Measurements from ENCODE around the gene ME1. TPM values are rescaled to one million over a fixed set of nuclear protein-coding genes. Genes with fewer than 3 reads are reported as not detected.
"Not testable (repeated sequence)": the region's sequence is repeated elsewhere in the genome, so short reads cannot be mapped to it uniquely, and the experiment has no call there.

Gene ME1
- total and polyA plus RNA-seq, 2 donors (not counting 3 experiments of a cell fraction or from before 2014, with no cell fraction given): 7.3 to 29.3 TPM

GRCh38 chr6:83292900-83293843 is 137.7 kb downstream of the ME1 start:
- FAIRE-seq (no peak), DNase-seq (ENCODE audit: low read depth, low spot score) (no peak)
- ChIA-PET POLR2A (no interaction called here), CTCF (interaction anchor here (0.8 kb wide), 1 partner anchor 17 kb away, joined by 3 read pairs; no protein-coding TSS in a partner anchor)
- H2AFZ ChIP-seq (ENCODE audit: low read depth, low read length): no peak overlapping the region
- no peak overlapping the region for H3K4me3 ChIP-seq (replicated peaks in 1 of 3; ENCODE audit: insufficient read depth in 1 of 3, low read depth in 1 of 3, low read length in 3 of 3)
- H3K9ac ChIP-seq (replicated peaks; ENCODE audit: extremely low read depth, insufficient read depth, low read length): no peak overlapping the region
- intact Hi-C loops (cut with micrococcal nuclease) (no loop called here), dilution Hi-C loops (cut with MboI; ENCODE audit: extremely low pct_ligation_motif_present, low sequenced_read_pairs) (no loop called here)
- H3K4me2 ChIP-seq (ENCODE audit: insufficient read depth, low read length): no peak overlapping the region
- no peak for TF ChIP-seq FOS (IDR thresholded peaks at IDR 0.05; ENCODE audit: borderline replicate concordance, insufficient read depth, low read length)
- TF ChIP-seq POLR2AphosphoS5 (IDR thresholded peaks at IDR 0.05; ENCODE audit: insufficient read depth, low read depth, low read length): no peak
- no peak for TF ChIP-seq POLR2A (IDR thresholded peaks at IDR 0.05; ENCODE audit: low read depth, low read length)
- no peak for TF ChIP-seq MAX (IDR thresholded peaks at IDR 0.05; ENCODE audit: insufficient read depth, insufficient read length)
- no peak for TF ChIP-seq MYC (IDR thresholded peaks at IDR 0.05; ENCODE audit: low read depth, low read length)
- no peak for TF ChIP-seq CTCF (IDR thresholded peaks at IDR 0.05; ENCODE audit: extremely low read depth in 1 of 2, insufficient read depth in 1 of 2, low read depth in 1 of 2, low read length in 2 of 2)
- TF ChIP-seq JUN (IDR thresholded peaks at IDR 0.05; ENCODE audit: borderline replicate concordance, insufficient read depth, insufficient read length, low read depth): no peak
- H3K9me3 ChIP-seq (replicated peaks; ENCODE audit: control insufficient read depth, insufficient read depth, low read length): no peaks in the 10 kb centered on the region
- BruUV-seq (replicated peaks): no TSS peak
- no peak overlapping the region for H3K27ac ChIP-seq (ENCODE audit: insufficient read depth, low read depth, low read length)
- no peaks in the 10 kb centered on the region for H3K9me1 ChIP-seq (replicated peaks; ENCODE audit: control insufficient read depth, extremely low read depth, insufficient read depth, low read length)
- H3K79me2 ChIP-seq (ENCODE audit: control insufficient read depth, insufficient read depth, low read length): no peaks in the 10 kb centered on the region
- no peaks in the 10 kb centered on the region for H3K4me1 ChIP-seq (ENCODE audit: control insufficient read depth, extremely low read depth, insufficient read depth, low read length)
- H3K36me3 ChIP-seq (ENCODE audit: control insufficient read depth in 2 of 2, extremely low read depth in 1 of 2, insufficient read depth in 2 of 2, low read length in 2 of 2): no peaks in the 10 kb centered on the region
- no peaks in the 10 kb centered on the region for H3K27me3 ChIP-seq (ENCODE audit: control insufficient read depth in 2 of 2, insufficient read depth in 2 of 2, low read length in 2 of 2)
- no peaks in the 10 kb centered on the region for H4K20me1 ChIP-seq (replicated peaks; ENCODE audit: control insufficient read depth, extremely low read depth, insufficient read depth, low read length)

GRCh38 chr6:83287298-83287697 is 143.6 kb downstream of the ME1 start:
- CTCF ChIA-PET; dilution Hi-C loops (cut with MboI; ENCODE audit: extremely low pct_ligation_motif_present, low sequenced_read_pairs); H3K36me3 ChIP-seq (ENCODE audit: control insufficient read depth in 2 of 2, extremely low read depth in 1 of 2, insufficient read depth in 2 of 2, low read length in 2 of 2); BruUV-seq (replicated peaks); H3K4me2 ChIP-seq (ENCODE audit: insufficient read depth, low read length); H3K4me1 ChIP-seq (ENCODE audit: control insufficient read depth, extremely low read depth, insufficient read depth, low read length); H3K9ac ChIP-seq (replicated peaks; ENCODE audit: extremely low read depth, insufficient read depth, low read length); FAIRE-seq; H2AFZ ChIP-seq (ENCODE audit: low read depth, low read length); H3K9me1 ChIP-seq (replicated peaks; ENCODE audit: control insufficient read depth, extremely low read depth, insufficient read depth, low read length); H3K79me2 ChIP-seq (ENCODE audit: control insufficient read depth, insufficient read depth, low read length); H3K27me3 ChIP-seq (ENCODE audit: control insufficient read depth in 2 of 2, insufficient read depth in 2 of 2, low read length in 2 of 2); H3K27ac ChIP-seq (ENCODE audit: insufficient read depth, low read depth, low read length); DNase-seq (ENCODE audit: low read depth, low spot score); H3K4me3 ChIP-seq (replicated peaks in 1 of 3; ENCODE audit: insufficient read depth in 1 of 3, low read depth in 1 of 3, low read length in 3 of 3); H3K9me3 ChIP-seq (replicated peaks; ENCODE audit: control insufficient read depth, insufficient read depth, low read length); POLR2A ChIA-PET; intact Hi-C loops (cut with micrococcal nuclease); H4K20me1 ChIP-seq (replicated peaks; ENCODE audit: control insufficient read depth, extremely low read depth, insufficient read depth, low read length): not testable (repeated sequence)

All from endothelial cell of umbilical vein (primary cell).